ENCODE data around the gene PPP2R2C. TPM values are rescaled to one million over a fixed set of nuclear protein-coding genes. Genes with fewer than 3 reads are reported as not detected.

The PPP2R2C gene
- total RNA-seq, 1 experiment from 2014 or later, result 8.1 TPM

DNA sequence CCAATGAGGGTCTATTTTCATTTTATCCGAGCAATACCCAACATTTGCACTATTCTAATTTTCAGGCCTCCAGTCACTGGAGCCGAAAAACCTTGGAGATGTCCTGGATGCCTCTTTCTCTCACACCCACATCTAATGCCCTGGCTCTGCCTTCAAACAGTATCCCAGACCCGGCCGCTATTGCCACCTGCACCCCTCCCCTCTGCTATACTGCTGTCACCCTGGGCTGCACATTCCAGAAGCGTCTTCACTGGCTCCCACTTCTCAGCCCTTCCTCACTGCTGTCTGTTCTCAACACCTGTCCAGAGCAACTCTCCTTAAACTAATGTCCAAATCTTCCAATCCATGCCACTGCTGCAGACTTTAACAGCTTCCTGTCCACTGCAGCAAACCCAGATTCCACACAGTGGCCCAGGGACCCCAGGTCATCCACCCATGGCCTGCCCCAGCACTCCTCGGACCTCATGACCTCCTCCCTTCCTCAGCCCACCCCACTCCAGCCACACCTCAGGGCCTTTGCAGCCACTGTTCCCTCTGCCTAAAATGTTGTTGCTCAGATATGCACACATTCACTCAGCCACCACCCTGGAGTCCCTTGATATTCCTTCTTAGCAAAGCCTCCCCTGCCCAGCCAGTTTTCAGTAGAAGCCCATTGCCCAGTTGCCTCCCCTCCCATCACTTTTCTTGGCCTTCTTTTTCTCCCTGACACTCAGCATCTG lies 30.5 kb upstream of the PPP2R2C start:
- H3K4me2 ChIP-seq (ENCODE audit: insufficient read depth, insufficient read length, low read length), result no peak overlapping the region
- no peak overlapping the region for H2BK5ac ChIP-seq (ENCODE audit: insufficient read length, low read length)
- no peak overlapping the region for H2AFZ ChIP-seq (ENCODE audit: low read length)
- H2AK5ac ChIP-seq (ENCODE audit: insufficient read length, low read length), result no peak overlapping the region
- TF ChIP-seq, protein P1, sequence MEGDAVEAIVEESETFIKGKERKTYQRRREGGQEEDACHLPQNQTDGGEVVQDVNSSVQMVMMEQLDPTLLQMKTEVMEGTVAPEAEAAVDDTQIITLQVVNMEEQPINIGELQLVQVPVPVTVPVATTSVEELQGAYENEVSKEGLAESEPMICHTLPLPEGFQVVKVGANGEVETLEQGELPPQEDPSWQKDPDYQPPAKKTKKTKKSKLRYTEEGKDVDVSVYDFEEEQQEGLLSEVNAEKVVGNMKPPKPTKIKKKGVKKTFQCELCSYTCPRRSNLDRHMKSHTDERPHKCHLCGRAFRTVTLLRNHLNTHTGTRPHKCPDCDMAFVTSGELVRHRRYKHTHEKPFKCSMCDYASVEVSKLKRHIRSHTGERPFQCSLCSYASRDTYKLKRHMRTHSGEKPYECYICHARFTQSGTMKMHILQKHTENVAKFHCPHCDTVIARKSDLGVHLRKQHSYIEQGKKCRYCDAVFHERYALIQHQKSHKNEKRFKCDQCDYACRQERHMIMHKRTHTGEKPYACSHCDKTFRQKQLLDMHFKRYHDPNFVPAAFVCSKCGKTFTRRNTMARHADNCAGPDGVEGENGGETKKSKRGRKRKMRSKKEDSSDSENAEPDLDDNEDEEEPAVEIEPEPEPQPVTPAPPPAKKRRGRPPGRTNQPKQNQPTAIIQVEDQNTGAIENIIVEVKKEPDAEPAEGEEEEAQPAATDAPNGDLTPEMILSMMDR (conservative IDR thresholded peaks at IDR 0.05), result no peak
- peaks cover 0 to 16% (median 0%) of the 10 kb centered on the region in 3 experiments; a peak in 3 of 7 replicates for H3K36me3 Mint-ChIP-seq (ENCODE audit: insufficient read depth in 1 of 3, low read depth in 3 of 3)
- H3K27me3 ChIP-seq (ENCODE audit: insufficient read depth, low read length), result no peaks in the 10 kb centered on the region
- no peak overlapping the region for H3K4ac ChIP-seq (ENCODE audit: low read depth, low read length)
- no peaks in the 10 kb centered on the region for H3K23me2 ChIP-seq (ENCODE audit: insufficient read length, low read depth, low read length, poor library complexity, severe bottlenecking)
- no peaks in the 10 kb centered on the region for H4K20me1 ChIP-seq (ENCODE audit: control insufficient read depth, insufficient read depth, insufficient read length)
- H3K4me1 ChIP-seq (ENCODE audit: insufficient read depth, low read length), result no peaks in the 10 kb centered on the region
- H4K5ac ChIP-seq (ENCODE audit: insufficient read length, low read depth, low read length), result no peak overlapping the region
- H2BK120ac ChIP-seq (ENCODE audit: low read depth, low read length, poor library complexity, severe bottlenecking), result no peak overlapping the region
- no peak overlapping the region for H3K27ac Mint-ChIP-seq
- no peak overlapping the region for H3K23ac ChIP-seq (ENCODE audit: insufficient read length, low read depth, low read length)
- DNase-seq, result peak; percentile 15
- no peak overlapping the region for H3K56ac ChIP-seq (ENCODE audit: insufficient read length, low read depth, low read length)
- H4K91ac ChIP-seq (ENCODE audit: insufficient read length, low read depth, low read length), result no peak overlapping the region
- no peak overlapping the region for H3K18ac ChIP-seq (ENCODE audit: insufficient read length, low read depth, low read length)
- no peaks in the 10 kb centered on the region for H3K4me1 Mint-ChIP-seq
- H3K4me3 Mint-ChIP-seq, result no peak overlapping the region; a peak in 1 of 5 replicates
- H3K9me3 ChIP-seq (ENCODE audit: control insufficient read depth, low read depth, low read length), result peaks cover 18% of the 10 kb centered on the region
- no peak overlapping the region for H3K27ac ChIP-seq (ENCODE audit: insufficient read length, low read depth, low read length)
- H3K9ac ChIP-seq (ENCODE audit: extremely low read depth, insufficient read length, low read length), result no peak overlapping the region
- no peak overlapping the region for H2BK15ac ChIP-seq (ENCODE audit: low read depth, low read length)
- no peaks in the 10 kb centered on the region for H3K79me1 ChIP-seq (ENCODE audit: insufficient read depth, low read depth, low read length, poor library complexity, severe bottlenecking)
- no peak overlapping the region for H2BK20ac ChIP-seq (ENCODE audit: low read depth, low read length, poor library complexity, severe bottlenecking)
- H3T11ph ChIP-seq (ENCODE audit: low read length), result no peak overlapping the region
- no peak overlapping the region for H4K8ac ChIP-seq (replicated peaks; ENCODE audit: insufficient read length, low read depth, low read length)
- peaks cover 28% of the 10 kb centered on the region for H3K27me3 Mint-ChIP-seq (ENCODE audit: low read depth)
- no peak overlapping the region for H3K14ac ChIP-seq (ENCODE audit: insufficient read depth, low read length)
- no CpG with 5 or more reads among the region's 6 CpGs for WGBS (ENCODE audit: extremely low coverage, insufficient read length, low lambda C conversion rate)
- no peaks in the 10 kb centered on the region for H3K79me2 ChIP-seq (ENCODE audit: insufficient read depth, low read length)
- peaks cover 34 to 39% of the 10 kb centered on the region in 2 experiments for H3K9me3 Mint-ChIP-seq
- no peak overlapping the region for H2BK12ac ChIP-seq (ENCODE audit: insufficient read length, low read depth, low read length)

All from H9 (cell line).